ENCODE measurements around the gene RAET1L.

DNA sequence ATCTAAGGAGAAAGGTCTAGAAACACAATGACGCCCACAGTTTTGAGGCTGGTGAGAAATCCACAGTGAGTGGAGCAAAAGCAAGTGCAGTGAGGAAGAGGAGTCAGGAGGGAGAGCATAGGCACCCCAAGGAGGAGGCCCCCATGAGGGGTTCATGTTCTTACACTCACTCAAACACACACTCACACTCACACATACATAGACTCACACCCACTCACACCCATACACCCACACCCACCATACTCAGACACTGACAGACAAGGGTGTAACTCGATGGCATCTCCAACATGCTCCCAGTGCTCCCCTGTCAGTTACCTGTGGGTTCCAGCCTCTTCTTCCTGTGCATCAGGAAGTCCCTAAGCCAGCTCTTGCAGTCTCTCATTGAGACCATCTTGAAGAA lies 39.8 kb upstream of the RAET1L start:
- no peak for TF ChIP-seq POLR2A (IDR thresholded peaks at IDR 0.05; ENCODE audit: low read depth, low read length)
- TF ChIP-seq, protein P1, sequence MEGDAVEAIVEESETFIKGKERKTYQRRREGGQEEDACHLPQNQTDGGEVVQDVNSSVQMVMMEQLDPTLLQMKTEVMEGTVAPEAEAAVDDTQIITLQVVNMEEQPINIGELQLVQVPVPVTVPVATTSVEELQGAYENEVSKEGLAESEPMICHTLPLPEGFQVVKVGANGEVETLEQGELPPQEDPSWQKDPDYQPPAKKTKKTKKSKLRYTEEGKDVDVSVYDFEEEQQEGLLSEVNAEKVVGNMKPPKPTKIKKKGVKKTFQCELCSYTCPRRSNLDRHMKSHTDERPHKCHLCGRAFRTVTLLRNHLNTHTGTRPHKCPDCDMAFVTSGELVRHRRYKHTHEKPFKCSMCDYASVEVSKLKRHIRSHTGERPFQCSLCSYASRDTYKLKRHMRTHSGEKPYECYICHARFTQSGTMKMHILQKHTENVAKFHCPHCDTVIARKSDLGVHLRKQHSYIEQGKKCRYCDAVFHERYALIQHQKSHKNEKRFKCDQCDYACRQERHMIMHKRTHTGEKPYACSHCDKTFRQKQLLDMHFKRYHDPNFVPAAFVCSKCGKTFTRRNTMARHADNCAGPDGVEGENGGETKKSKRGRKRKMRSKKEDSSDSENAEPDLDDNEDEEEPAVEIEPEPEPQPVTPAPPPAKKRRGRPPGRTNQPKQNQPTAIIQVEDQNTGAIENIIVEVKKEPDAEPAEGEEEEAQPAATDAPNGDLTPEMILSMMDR (conservative IDR thresholded peaks at IDR 0.05; ENCODE audit: low read depth, low read length) = no peak
- no peak for TF ChIP-seq USF2 (IDR thresholded peaks at IDR 0.05; ENCODE audit: low read depth, low read length)
- no peak for TF ChIP-seq CHD1 (IDR thresholded peaks at IDR 0.05; ENCODE audit: low read depth, low read length)

Measured in IMR-90 (cell line).